PC-3 (cell line): ENCODE results near the gene EPB41L4A. TPM values are rescaled to one million over a fixed set of nuclear protein-coding genes. Genes with fewer than 3 reads are reported as not detected.

Source experiments
- ATAC-seq: fragments of 200-7000 bp; cut with Tn5 transposase; 2 replicates; pipeline ENCODE4 v1.9.1; 2020; ENCODE audit warnings: mild to moderate bottlenecking, moderate library complexity
- BruUV-seq: library from RNA; stranded (reverse); fragments of 400-500 nt; replicated peaks from 2 replicates; lab custom pipeline; 2021; lab: Mats Ljungman, UMichigan
- CTCF ChIA-PET: fragments of 300-600 bp; sonication (Branson Sonifier 250); formaldehyde crosslinking; loops from one replicate; lab custom pipeline; 2022; ENCODE audit warnings: antibody characterized with exemption; lab: Charles Lee
- POLR2A ChIA-PET: fragments of 300-600 bp; sonication (Branson Sonifier 250); formaldehyde crosslinking; loops from one replicate; lab custom pipeline; 2022; ENCODE audit warnings: antibody characterized with exemption; ENCODE audit not compliant: unreplicated experiment; lab: Charles Lee
- DNase-seq: peaks from one replicate; pipeline ENCODE4 v3.0.0-alpha.2; 2015
- H2AFZ ChIP-seq: fragments of 300-600 bp; sonication (generic); 2 replicates; pipeline ENCODE4 v1.6.0; 2016; ENCODE audit warnings: antibody characterized with exemption, low read length
- H3F3A ChIP-seq: fragments of 300-600 bp; sonication (generic); one replicate; pipeline ENCODE4 v1.6.0; 2017; ENCODE audit warnings: antibody characterized with exemption, low read length, control low read depth, mild to moderate bottlenecking; ENCODE audit not compliant: unreplicated experiment
- H3K27ac ChIP-seq: fragments of 300-600 bp; sonication (generic); 2 replicates; pipeline ENCODE4 v1.5.1; 2016; ENCODE audit warnings: mild to moderate bottlenecking, low read length
- H3K27me3 ChIP-seq: fragments of 300-600 bp; sonication (generic); 2 replicates; pipeline ENCODE4 v1.6.1; 2016; ENCODE audit warnings: low read length, mixed read lengths
- H3K36me3 ChIP-seq: fragments of 300-600 bp; sonication (generic); 2 replicates; pipeline ENCODE4 v1.6.1; 2016; ENCODE audit warnings: low read depth, mixed run types, low read length, mixed read lengths
- H3K4me1 ChIP-seq: fragments of 300-600 bp; sonication (generic); 2 replicates; pipeline ENCODE4 v1.5.1; 2016; ENCODE audit warnings: low read length; ENCODE audit not compliant: insufficient read depth
- H3K4me2 ChIP-seq: fragments of 300-600 bp; sonication (generic); 2 replicates; pipeline ENCODE4 v1.6.0; 2016; ENCODE audit warnings: low read length
- H3K4me3 ChIP-seq: fragments of 300-600 bp; sonication (generic); 2 replicates; pipeline ENCODE4 v1.5.1; 2016; ENCODE audit warnings: mild to moderate bottlenecking, low read length, mixed read lengths
- H3K79me2 ChIP-seq: fragments of 300-600 bp; sonication (generic); 2 replicates; pipeline ENCODE4 v1.6.1; 2017; ENCODE audit warnings: low read length, mixed read lengths
- H3K9ac ChIP-seq: fragments of 300-600 bp; sonication (generic); 2 replicates; pipeline ENCODE4 v1.6.0; 2016; ENCODE audit warnings: mild to moderate bottlenecking, low read length
- H3K9me2 ChIP-seq: fragments of 300-600 bp; sonication (generic); replicated peaks from 2 replicates; pipeline ENCODE4 v1.6.1; 2016; ENCODE audit warnings: mixed run types, low read length, mixed read lengths
- H3K9me3 ChIP-seq: fragments of 300-600 bp; sonication (generic); 2 replicates; pipeline ENCODE4 v1.6.1; 2016; ENCODE audit warnings: low read length, mixed read lengths
- H4K20me1 ChIP-seq: fragments of 300-600 bp; sonication (generic); 2 replicates; pipeline ENCODE4 v1.6.1; 2016; ENCODE audit warnings: low read length, mixed read lengths
- EZH2 ChIP-seq: fragments of 300-600 bp; sonication (generic); IDR thresholded peaks from one replicate; pipeline ENCODE4 v1.6.1; 2017; ENCODE audit warnings: antibody characterized with exemption, mild to moderate bottlenecking, low read length; ENCODE audit not compliant: unreplicated experiment
- EZH2phosphoT487 ChIP-seq: fragments of 300-600 bp; sonication (generic); IDR thresholded peaks from 2 replicates; pipeline ENCODE4 v1.6.1; 2018; ENCODE audit warnings: mild to moderate bottlenecking, antibody characterized with exemption, low read length, borderline replicate concordance
- intact Hi-C: fragments of 100-400 bp; cut with micrococcal nuclease; formaldehyde crosslinking; loops from 2 replicates; pipeline ENCODE4 v1.9.0; 2023
- total RNA-seq: library from RNA; depleted of rRNA; stranded (reverse); fragments of >200 nt; gene quantifications from 2 replicates; pipeline ENCODE4 v1.2.3, GENCODE V29; 2014
- TF ChIP-seq, protein P1 (sequence below): fragments of 300-600 bp; sonication (generic); conservative IDR thresholded peaks from 2 replicates; pipeline ENCODE4 v1.5.1; 2017; ENCODE audit warnings: antibody characterized with exemption, low read depth, mild to moderate bottlenecking, low read length

The EPB41L4A gene
- total RNA-seq, 1 experiment from 2014 or later, result not detected

DNA sequence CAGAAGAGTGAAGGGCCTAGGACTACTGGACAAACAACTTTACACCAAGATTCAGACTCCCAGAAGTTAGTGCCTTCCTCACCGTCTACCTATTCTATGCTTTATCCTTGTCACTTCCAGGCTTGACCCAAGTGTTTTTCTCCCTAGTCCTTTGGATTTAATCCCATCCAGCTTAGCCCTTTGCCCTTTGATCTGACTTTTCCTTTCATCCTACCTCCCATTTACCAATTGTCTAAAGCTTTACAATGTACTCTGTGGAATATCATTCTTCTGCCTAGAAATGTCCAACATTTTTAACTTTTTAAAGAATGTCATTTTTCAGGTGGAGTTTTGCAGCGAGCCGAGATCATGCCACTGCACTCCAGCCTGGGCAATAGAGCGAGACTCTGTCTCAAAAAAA is 292.1 kb downstream of the EPB41L4A start:
- no peak overlapping the region for H3K27ac ChIP-seq
- no peak overlapping the region for H3K9ac ChIP-seq
- H3F3A ChIP-seq, result no peaks in the 10 kb centered on the region
- no peaks in the 10 kb centered on the region for H3K79me2 ChIP-seq
- no peak for DNase-seq
- no TSS peak for BruUV-seq
- POLR2A ChIA-PET, result no interaction called here
- H3K27me3 ChIP-seq, result no peaks in the 10 kb centered on the region
- H3K9me2 ChIP-seq, result no peaks in the 10 kb centered on the region
- no peak overlapping the region for H3K4me2 ChIP-seq
- no peaks in the 10 kb centered on the region for H3K36me3 ChIP-seq
- no peak for ATAC-seq
- no peak overlapping the region for H3K4me3 ChIP-seq
- no peaks in the 10 kb centered on the region for H3K4me1 ChIP-seq
- no peak overlapping the region for H2AFZ ChIP-seq
- TF ChIP-seq, protein P1, sequence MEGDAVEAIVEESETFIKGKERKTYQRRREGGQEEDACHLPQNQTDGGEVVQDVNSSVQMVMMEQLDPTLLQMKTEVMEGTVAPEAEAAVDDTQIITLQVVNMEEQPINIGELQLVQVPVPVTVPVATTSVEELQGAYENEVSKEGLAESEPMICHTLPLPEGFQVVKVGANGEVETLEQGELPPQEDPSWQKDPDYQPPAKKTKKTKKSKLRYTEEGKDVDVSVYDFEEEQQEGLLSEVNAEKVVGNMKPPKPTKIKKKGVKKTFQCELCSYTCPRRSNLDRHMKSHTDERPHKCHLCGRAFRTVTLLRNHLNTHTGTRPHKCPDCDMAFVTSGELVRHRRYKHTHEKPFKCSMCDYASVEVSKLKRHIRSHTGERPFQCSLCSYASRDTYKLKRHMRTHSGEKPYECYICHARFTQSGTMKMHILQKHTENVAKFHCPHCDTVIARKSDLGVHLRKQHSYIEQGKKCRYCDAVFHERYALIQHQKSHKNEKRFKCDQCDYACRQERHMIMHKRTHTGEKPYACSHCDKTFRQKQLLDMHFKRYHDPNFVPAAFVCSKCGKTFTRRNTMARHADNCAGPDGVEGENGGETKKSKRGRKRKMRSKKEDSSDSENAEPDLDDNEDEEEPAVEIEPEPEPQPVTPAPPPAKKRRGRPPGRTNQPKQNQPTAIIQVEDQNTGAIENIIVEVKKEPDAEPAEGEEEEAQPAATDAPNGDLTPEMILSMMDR, result no peak
- no peak for TF ChIP-seq EZH2phosphoT487
- TF ChIP-seq EZH2, result no peak
- intact Hi-C loops, result no loop called here
- no peaks in the 10 kb centered on the region for H4K20me1 ChIP-seq
- CTCF ChIA-PET, result no interaction called here
- no peaks in the 10 kb centered on the region for H3K9me3 ChIP-seq

DNA sequence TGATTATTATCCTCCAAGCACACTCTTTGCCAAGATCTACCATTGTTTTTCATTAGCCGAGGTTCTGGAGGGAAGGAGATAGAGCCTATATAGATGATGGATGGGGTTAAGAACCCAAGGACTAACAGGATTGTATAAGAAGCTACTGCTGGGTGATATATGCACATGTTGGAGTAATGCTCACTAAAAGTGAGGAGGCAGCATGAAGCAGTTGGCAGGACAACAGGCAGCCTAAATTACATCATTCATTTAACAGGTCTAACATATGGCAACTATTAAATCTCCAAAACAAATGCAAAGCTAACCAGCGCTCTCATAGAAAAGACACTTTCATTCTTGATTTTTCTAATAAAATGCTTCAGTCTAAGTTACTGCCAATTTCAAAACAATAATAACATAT is 293.2 kb downstream of the EPB41L4A start:
- Histone ChIP-seq H3K9me3 (no peaks in the 10 kb centered on the region), H3K79me2 (no peaks in the 10 kb centered on the region), H3F3A (no peaks in the 10 kb centered on the region), H3K4me2 (no peak overlapping the region), H3K4me1 (no peaks in the 10 kb centered on the region), H4K20me1 (no peaks in the 10 kb centered on the region), H3K9ac (no peak overlapping the region), H3K36me3 (no peaks in the 10 kb centered on the region), H2AFZ (no peak overlapping the region), H3K27me3 (no peaks in the 10 kb centered on the region), H3K27ac (no peak overlapping the region), H3K9me2 (no peaks in the 10 kb centered on the region), H3K4me3 (no peak overlapping the region)
- CTCF ChIA-PET, result no interaction called here
- POLR2A ChIA-PET, result no interaction called here
- ATAC-seq (no peak), DNase-seq (no peak)
- TF ChIP-seq, protein P1, result no peak
- TF ChIP-seq EZH2, result no peak
- TF ChIP-seq EZH2phosphoT487, result no peak
- intact Hi-C loops, result no loop called here
- BruUV-seq, result no TSS peak

DNA sequence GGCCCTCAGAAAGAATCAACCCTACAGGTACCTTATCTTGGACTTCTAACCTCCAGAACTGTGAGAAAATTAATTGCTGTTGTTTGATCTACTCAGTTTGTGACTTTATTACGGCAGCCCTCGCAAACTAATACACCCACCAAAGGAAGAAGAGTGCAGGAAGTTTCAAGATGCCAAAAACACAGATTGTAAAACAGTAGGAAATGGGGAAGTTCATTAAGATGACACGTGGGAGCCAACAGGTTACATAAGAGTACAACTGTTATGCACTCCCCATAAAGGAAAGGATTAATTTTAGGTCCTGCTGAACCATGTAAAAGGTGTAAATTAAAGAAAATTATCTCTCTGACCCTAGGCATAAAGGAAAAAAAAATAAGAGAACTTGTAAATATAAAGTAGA is 294.3 kb downstream of the EPB41L4A start:
- ATAC-seq (no peak), DNase-seq (no peak)
- TF ChIP-seq EZH2 (no peak), EZH2phosphoT487 (no peak)
- TF ChIP-seq, protein P1, result no peak
- Histone ChIP-seq H3K27ac (no peak overlapping the region), H4K20me1 (no peaks in the 10 kb centered on the region), H2AFZ (no peak overlapping the region; the same call in 1 of the 2 replicates), H3K27me3 (no peaks in the 10 kb centered on the region), H3K4me2 (no peak overlapping the region), H3K9me3 (no peaks in the 10 kb centered on the region), H3K36me3 (no peaks in the 10 kb centered on the region), H3F3A (no peaks in the 10 kb centered on the region), H3K4me1 (no peaks in the 10 kb centered on the region), H3K9ac (no peak overlapping the region), H3K79me2 (no peaks in the 10 kb centered on the region), H3K9me2 (no peaks in the 10 kb centered on the region), H3K4me3 (no peak overlapping the region)
- POLR2A ChIA-PET, result no interaction called here
- no TSS peak for BruUV-seq
- CTCF ChIA-PET, result no interaction called here
- intact Hi-C loops, result no loop called here
